Measurements from ENCODE around the gene KCNQ2.

The KCNQ2 gene

DNA sequence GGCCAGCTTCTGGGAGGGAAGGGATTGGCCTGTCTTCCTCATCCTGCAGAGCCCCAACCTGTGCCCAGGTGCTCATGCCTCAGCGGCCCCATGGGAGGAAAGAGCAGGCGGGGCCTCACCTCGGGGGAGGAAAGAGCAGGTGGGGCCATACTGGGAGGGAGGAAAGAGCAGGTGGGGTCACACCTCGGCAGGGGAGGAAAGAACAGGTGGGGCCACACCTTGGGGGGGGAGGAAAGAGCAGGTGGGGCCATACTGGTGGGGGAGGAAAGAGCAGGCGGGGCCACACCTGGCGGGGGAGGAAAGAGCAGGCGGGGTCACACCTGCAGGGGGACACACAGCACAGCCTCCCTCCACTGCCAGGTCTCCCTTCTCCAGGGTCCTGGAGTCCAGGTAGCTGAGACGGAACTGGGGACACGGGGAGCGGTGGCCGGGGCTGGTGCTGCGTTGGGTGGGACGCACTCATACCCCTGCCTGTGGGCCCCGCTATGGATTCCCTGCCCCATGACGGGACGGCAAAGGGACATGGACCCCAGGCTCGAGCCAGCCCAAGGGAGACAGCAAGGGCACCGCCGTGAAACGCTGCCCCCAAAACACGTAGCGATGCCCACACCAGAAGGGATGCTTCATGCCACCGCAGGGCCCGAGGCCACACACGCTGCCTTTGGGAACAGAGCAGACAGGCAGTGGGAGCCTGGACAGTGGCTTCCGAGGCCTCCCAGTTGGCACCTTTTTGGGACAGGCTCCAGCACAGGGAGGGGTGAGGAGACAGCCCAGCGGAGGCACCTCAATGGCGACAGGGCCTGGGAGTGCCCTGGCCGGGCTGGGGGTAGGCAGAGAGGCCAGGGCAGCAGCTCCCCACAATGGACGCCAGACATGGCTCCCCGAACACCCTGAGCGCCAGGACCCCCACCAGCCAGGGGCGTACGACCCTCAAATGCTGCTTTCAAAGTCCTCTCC, 68.0 kb downstream of the KCNQ2 start:
- peaks cover 5 to 44% (median 27%) of the 10 kb centered on the region in 5 donors for H3K27me3 ChIP-seq (ENCODE audit: control insufficient read depth in 5 of 5, insufficient read depth in 4 of 5, low read length in 5 of 5)

DNA sequence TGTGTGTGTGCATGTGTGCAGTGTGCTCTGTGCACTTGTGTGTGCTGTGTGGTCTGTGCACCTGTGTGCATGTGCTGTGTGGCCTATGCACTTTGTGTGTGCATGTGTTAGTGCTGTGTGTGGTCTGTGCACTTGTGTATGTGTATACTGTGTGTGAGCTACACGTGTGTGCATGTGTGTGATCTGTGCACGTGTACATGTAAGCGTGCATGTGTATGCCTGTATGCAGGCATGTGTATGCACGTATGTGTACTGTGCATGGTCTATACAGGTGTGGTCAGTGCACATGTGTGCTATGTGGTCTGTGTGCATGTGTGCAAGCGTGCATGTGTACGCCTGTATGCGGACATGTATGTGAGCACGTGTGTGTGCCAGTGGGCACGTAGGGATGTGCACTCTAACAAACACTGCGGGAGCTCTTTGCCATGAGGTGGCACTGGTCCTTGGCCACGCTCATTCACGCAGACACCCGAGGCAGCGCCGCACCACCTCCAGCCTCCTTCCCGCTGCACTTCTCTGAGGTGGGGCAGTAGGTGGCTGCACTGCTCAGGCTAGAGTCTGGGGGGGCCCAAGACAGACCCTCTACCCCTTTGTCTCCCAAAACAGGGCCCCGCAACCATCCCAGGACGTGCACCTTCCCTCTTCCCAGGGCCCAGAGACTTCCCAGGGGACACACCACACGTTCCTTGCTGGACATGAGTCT, 68.9 kb downstream of the KCNQ2 start:
- Histone ChIP-seq H3K27me3 (ENCODE audit: control insufficient read depth in 5 of 5, insufficient read depth in 4 of 5, low read length in 5 of 5) (peaks cover 5 to 49% (median 26%) of the 10 kb centered on the region in 5 donors), H3K9ac (ENCODE audit: low read length in 5 of 5) (no peak overlapping the region), H3K27ac (ENCODE audit: low read depth, low read length) (no peak overlapping the region), H3K36me3 (ENCODE audit: control insufficient read depth in 5 of 5, insufficient read depth in 5 of 5, low read length in 5 of 5) (no peaks in the 10 kb centered on the region), H3K4me3 (ENCODE audit: low read depth in 1 of 5, low read length in 5 of 5) (no peak overlapping the region), H3K4me1 (ENCODE audit: control insufficient read depth in 5 of 5, insufficient read depth in 5 of 5, low read length in 5 of 5) (no peaks in the 10 kb centered on the region), H3K9me3 (ENCODE audit: control insufficient read depth in 5 of 5, low read length in 5 of 5) (no peaks in the 10 kb centered on the region)

More for the DNA sequence above, 68.0 kb downstream of the KCNQ2 start:
- Histone ChIP-seq H3K4me3 (ENCODE audit: low read depth in 1 of 5, low read length in 5 of 5) (no peak overlapping the region), H3K4me1 (ENCODE audit: control insufficient read depth in 5 of 5, insufficient read depth in 5 of 5, low read length in 5 of 5) (no peaks in the 10 kb centered on the region), H3K27ac (ENCODE audit: low read depth, low read length) (no peak overlapping the region), H3K9me3 (ENCODE audit: control insufficient read depth in 5 of 5, low read length in 5 of 5) (no peaks in the 10 kb centered on the region), H3K36me3 (ENCODE audit: control insufficient read depth in 5 of 5, insufficient read depth in 5 of 5, low read length in 5 of 5) (no peaks in the 10 kb centered on the region), H3K9ac (ENCODE audit: low read length in 5 of 5) (no peak overlapping the region)

DNA sequence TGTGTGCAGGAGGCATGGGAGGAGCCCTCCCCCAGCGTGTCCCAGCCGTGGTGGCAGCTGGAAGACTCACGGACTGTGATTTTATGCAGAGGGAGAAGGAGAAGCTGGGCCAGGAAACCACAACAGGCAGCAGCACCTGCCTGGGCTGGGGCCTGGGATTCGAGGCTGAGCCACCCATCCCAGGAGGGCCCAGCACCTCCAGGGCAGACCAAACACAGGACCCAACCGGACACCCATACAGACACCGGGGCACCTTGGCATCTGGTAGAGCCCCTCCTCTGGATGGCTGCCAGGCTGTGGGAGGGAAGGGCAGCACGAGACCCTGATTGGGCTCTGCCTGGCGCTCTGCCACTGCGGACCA, 69.6 kb downstream of the KCNQ2 start:
- Histone ChIP-seq H3K4me1 (ENCODE audit: control insufficient read depth in 5 of 5, insufficient read depth in 5 of 5, low read length in 5 of 5) (no peaks in the 10 kb centered on the region), H3K4me3 (ENCODE audit: low read depth in 1 of 5, low read length in 5 of 5) (no peak overlapping the region), H3K27ac (ENCODE audit: low read depth, low read length) (no peak overlapping the region), H3K9ac (ENCODE audit: low read length in 5 of 5) (no peak overlapping the region), H3K36me3 (ENCODE audit: control insufficient read depth in 5 of 5, insufficient read depth in 5 of 5, low read length in 5 of 5) (no peaks in the 10 kb centered on the region), H3K27me3 (ENCODE audit: control insufficient read depth in 5 of 5, insufficient read depth in 4 of 5, low read length in 5 of 5) (peaks cover 2 to 53% (median 26%) of the 10 kb centered on the region in 5 donors), H3K9me3 (ENCODE audit: control insufficient read depth in 5 of 5, low read length in 5 of 5) (no peaks in the 10 kb centered on the region)

DNA sequence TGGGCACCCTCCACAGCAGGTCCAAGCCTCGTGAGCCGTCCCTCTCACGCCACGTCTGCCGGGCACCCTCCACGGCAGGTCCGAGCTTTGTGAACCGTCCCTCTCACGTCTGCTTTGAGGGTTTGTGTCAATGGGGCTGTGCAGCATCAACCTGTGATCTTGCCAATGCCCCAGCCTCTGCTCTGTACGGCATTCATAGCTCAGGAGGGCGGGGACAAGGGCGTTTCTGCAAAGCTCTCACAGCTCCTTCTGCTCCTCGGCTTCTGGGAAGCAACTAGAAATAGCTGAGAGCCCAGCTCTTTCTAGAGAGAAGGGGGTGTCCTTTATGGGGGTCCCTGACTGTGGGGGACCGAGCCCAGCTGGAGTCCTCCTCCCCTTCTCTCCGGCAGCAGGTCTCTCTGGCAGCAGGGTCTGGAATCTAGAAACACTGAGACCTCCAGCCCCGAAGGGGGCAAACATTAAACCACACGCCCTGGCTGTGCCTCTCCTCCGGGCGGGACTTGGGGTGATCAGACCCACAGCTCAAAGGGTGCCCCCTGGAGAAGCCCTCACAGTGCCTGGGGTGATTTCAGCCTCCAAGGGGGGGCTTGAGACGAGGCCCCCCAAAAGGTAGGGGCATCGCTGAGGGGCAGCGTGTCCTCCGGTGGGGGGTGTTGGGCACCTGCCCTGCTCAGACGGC, 70.1 kb downstream of the KCNQ2 start:
- Histone ChIP-seq H3K9ac (ENCODE audit: low read length in 5 of 5) (no peak overlapping the region), H3K9me3 (ENCODE audit: control insufficient read depth in 5 of 5, low read length in 5 of 5) (no peaks in the 10 kb centered on the region)

DNA sequence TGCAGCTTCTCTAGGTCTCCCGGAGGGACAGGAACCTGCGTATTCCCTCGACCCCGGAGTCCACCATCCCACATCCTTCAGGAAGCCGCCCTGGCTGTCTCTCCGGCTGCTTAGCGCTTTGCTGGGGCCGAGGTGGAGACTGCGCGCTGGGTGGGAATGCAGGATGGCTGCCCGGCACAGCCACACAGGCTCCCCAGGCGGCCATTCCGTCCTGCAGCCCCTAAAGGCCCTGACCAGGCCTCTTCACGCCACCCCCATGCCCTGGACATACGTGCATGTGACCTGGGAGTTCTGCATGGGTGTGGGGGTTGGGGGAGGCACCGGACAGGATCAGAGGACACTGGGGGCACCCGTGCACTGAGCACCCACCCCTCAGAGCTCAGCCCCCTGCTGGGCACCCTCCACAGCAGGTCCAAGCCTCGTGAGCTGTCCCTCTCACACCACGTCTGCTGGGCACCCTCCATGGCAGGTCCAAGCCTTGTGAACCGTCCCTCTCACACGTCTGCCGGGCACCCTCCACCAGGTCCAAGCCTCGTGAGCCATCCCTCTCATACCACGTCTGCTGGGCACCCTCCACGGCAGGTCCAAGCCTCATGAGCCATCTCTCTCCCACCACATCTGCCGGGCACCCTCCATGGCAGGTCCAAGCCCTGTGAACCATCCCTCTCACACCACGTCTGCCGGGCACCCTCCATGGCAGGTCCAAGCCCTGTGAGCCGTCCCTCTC, 70.9 kb downstream of the KCNQ2 start:
- no peaks in the 10 kb centered on the region for H3K36me3 ChIP-seq (ENCODE audit: control insufficient read depth in 5 of 5, insufficient read depth in 5 of 5, low read length in 5 of 5)
- H3K9ac ChIP-seq (ENCODE audit: low read length in 5 of 5), result no peak overlapping the region
- no peak overlapping the region for H3K4me3 ChIP-seq (ENCODE audit: low read depth in 1 of 5, low read length in 5 of 5)
- no peaks in the 10 kb centered on the region for H3K9me3 ChIP-seq (ENCODE audit: control insufficient read depth in 5 of 5, low read length in 5 of 5)
- no peaks in the 10 kb centered on the region for H3K4me1 ChIP-seq (ENCODE audit: control insufficient read depth in 5 of 5, insufficient read depth in 5 of 5, low read length in 5 of 5)
- no peak overlapping the region for H3K27ac ChIP-seq (ENCODE audit: low read depth, low read length)
- H3K27me3 ChIP-seq (ENCODE audit: control insufficient read depth in 5 of 5, insufficient read depth in 4 of 5, low read length in 5 of 5), result peaks cover 0 to 53% (median 26%) of the 10 kb centered on the region in 5 donors

More for the DNA sequence above, 70.1 kb downstream of the KCNQ2 start:
- Histone ChIP-seq H3K36me3 (ENCODE audit: control insufficient read depth in 5 of 5, insufficient read depth in 5 of 5, low read length in 5 of 5) (no peaks in the 10 kb centered on the region), H3K27ac (ENCODE audit: low read depth, low read length) (no peak overlapping the region), H3K27me3 (ENCODE audit: control insufficient read depth in 5 of 5, insufficient read depth in 4 of 5, low read length in 5 of 5) (peaks cover 0 to 53% (median 26%) of the 10 kb centered on the region in 5 donors), H3K4me3 (ENCODE audit: low read depth in 1 of 5, low read length in 5 of 5) (no peak overlapping the region), H3K4me1 (ENCODE audit: control insufficient read depth in 5 of 5, insufficient read depth in 5 of 5, low read length in 5 of 5) (no peaks in the 10 kb centered on the region)

DNA sequence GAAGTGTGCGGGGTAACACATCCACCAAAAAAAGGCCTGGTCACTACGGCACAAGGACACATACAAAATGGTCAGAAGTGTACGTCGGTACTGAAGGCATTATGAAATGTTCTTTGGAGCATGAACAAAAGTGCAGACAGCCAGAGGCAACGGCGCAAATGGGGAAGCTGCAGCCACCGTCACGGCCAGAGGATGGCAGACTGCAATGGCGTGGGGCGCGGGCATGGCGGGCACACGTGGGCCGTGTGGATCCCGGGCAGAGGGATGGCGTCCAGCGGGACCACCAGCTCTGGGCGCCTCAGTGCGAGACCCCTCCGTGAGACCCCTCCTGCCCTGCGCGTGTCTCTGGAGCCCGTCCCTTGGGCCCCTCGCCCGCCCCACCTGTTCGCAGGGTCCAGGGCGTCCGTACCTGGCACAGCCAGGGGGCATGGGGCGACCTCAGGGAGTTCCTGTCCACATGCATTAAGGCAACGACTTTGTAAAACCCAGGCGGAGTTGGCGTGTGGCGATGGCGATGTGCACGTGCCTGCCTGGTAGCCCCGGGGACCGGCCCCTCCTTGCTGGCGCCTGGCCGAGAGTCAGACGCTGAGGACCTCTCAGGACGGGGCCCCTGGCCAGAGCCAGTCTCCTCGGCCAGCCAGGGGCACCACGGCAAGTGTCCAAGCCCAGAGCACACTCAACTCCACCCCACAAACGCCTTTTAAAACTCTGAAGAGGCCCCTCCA, 71.8 kb downstream of the KCNQ2 start:
- no peaks in the 10 kb centered on the region for H3K4me1 ChIP-seq (ENCODE audit: control insufficient read depth in 5 of 5, insufficient read depth in 5 of 5, low read length in 5 of 5)
- peaks cover 0 to 58% (median 28%) of the 10 kb centered on the region in 5 donors for H3K27me3 ChIP-seq (ENCODE audit: control insufficient read depth in 5 of 5, insufficient read depth in 4 of 5, low read length in 5 of 5)
- no peaks in the 10 kb centered on the region for H3K9me3 ChIP-seq (ENCODE audit: control insufficient read depth in 5 of 5, low read length in 5 of 5)
- H3K27ac ChIP-seq (ENCODE audit: low read depth, low read length), result no peak overlapping the region
- no peak overlapping the region for H3K4me3 ChIP-seq (ENCODE audit: low read depth in 1 of 5, low read length in 5 of 5)
- H3K36me3 ChIP-seq (ENCODE audit: control insufficient read depth in 5 of 5, insufficient read depth in 5 of 5, low read length in 5 of 5), result no peaks in the 10 kb centered on the region
- no peak overlapping the region for H3K9ac ChIP-seq (ENCODE audit: low read length in 5 of 5)

DNA sequence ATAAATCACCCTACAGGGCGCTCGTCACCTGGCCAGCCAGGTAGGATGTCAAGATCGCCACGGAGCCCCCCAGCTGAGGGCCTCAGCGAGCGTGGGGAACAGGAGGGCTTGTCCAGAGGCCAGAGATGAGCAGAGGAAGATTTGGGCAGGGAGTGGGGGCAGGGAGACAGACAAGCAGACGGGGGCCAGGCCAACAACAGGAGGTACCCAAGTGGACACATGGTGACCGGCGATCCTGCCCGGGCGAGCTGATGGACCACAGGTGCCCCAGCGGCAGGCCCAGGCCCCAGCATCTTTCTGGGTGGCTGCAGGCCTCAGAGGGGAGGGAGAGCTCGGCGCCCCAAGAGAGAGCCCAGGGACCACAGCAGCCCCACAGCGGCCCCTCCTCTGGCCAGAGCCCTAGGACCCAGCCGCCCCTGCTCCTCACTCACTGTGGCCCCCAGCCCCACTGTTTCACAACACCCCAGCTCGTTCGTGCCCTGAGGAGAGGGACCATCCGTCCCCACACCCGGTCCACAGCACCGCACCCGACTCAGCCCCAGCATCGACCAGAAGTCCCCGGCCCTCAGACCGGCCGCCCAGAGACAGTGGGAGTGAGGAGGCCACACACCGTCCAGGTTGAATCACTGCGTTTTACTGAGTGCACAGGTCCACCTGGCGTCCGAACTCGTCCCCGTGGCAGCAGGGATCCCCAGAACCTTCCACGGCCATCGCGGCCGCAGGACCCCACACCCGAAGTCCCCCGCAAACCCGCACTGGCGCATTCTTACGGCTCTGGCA, 72.7 kb downstream of the KCNQ2 start:
- Histone ChIP-seq H3K4me1 (ENCODE audit: control insufficient read depth in 5 of 5, insufficient read depth in 5 of 5, low read length in 5 of 5) (no peaks in the 10 kb centered on the region), H3K36me3 (ENCODE audit: control insufficient read depth in 5 of 5, insufficient read depth in 5 of 5, low read length in 5 of 5) (no peaks in the 10 kb centered on the region), H3K27me3 (ENCODE audit: control insufficient read depth in 5 of 5, insufficient read depth in 4 of 5, low read length in 5 of 5) (peaks cover 5 to 61% (median 28%) of the 10 kb centered on the region in 5 donors), H3K4me3 (ENCODE audit: low read depth in 1 of 5, low read length in 5 of 5) (no peak overlapping the region), H3K9ac (ENCODE audit: low read length in 5 of 5) (no peak overlapping the region), H3K9me3 (ENCODE audit: control insufficient read depth in 5 of 5, low read length in 5 of 5) (no peaks in the 10 kb centered on the region), H3K27ac (ENCODE audit: low read depth, low read length) (no peak overlapping the region)

DNA sequence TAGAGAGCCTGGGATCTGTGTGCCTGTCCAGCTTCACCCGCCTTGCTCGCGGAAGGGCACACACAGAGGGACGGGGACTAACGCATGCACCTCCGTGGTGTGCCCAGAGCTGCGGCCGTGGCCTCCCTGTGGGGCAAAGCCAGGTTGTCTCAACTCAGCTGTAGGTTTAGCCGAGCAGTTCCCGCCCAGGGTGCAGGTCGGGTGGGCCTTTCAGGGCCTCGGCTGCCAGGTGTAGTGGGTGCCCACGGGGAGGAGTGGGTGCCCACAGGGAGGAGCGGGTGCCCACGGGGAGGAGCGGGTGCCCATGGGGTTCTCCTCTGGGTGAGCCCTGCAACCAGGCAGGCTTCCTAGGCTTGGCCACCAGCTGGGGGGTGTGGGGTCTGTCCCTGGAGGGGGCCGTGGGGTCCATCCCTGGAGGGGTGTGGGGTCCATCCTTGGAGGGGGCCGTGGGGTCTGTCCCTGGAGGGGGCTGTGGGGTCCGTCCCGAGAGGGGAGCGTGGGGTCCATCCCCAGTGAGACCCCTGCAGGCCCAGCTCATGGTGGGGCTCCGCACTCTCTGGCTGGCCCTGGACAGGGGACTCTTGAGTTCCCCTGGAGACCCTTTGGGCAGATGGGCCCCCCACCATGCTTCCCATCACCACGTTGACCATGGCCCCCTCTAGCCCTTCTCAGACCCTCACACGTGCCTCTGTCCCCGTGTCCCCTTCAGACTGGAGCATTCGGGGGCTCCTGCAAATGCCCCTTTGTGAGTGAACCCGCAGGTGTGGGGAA, 73.5 kb downstream of the KCNQ2 start:
- H3K4me3 ChIP-seq (ENCODE audit: low read depth in 1 of 5, low read length in 5 of 5), result no peak overlapping the region
- no peak overlapping the region for H3K9ac ChIP-seq (ENCODE audit: low read length in 5 of 5)
- H3K9me3 ChIP-seq (ENCODE audit: control insufficient read depth in 5 of 5, low read length in 5 of 5), result no peaks in the 10 kb centered on the region
- no peak overlapping the region for H3K27ac ChIP-seq (ENCODE audit: low read depth, low read length)
- H3K36me3 ChIP-seq (ENCODE audit: control insufficient read depth in 5 of 5, insufficient read depth in 5 of 5, low read length in 5 of 5), result no peaks in the 10 kb centered on the region
- H3K27me3 ChIP-seq (ENCODE audit: control insufficient read depth in 5 of 5, insufficient read depth in 4 of 5, low read length in 5 of 5), result peaks cover 11 to 60% (median 36%) of the 10 kb centered on the region in 5 donors
- no peaks in the 10 kb centered on the region for H3K4me1 ChIP-seq (ENCODE audit: control insufficient read depth in 5 of 5, insufficient read depth in 5 of 5, low read length in 5 of 5)
